ENCODE measurements around the gene FHOD3.

FHOD3 gene

DNA sequence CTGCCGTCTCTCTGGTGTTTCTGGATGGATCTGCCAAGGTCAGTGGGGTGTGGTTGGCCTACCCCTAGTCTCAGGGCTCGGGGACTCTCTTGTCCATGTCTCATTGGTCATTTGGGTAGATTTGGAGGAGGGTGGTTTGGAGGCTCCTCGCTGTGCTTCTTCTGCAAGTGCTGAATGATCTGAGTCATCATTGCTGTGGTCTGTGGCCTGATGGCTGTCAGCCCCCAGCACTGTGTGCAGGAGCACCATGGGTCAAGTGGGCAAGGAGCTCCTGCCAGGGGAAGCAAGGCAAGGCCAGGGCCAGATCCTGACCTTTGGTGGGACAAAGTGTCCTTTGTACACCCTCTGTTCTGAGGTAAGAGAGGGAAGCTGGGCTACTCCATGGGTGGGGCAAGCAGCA lies 221.8 kb downstream of the FHOD3 start:
- no peak overlapping the region for H2AFZ ChIP-seq (ENCODE audit: low read length)
- H3K9me3 ChIP-seq (replicated peaks; ENCODE audit: insufficient read depth, low read length): no peaks in the 10 kb centered on the region
- no peak overlapping the region for H3K9ac ChIP-seq (ENCODE audit: low read length)
- DNase-seq: no peak
- H3K27me3 ChIP-seq (replicated peaks; ENCODE audit: insufficient read depth, low read length): no peaks in the 10 kb centered on the region
- H3K36me3 ChIP-seq (replicated peaks; ENCODE audit: insufficient read depth, low read length): no peaks in the 10 kb centered on the region
- H4K20me1 ChIP-seq (ENCODE audit: insufficient read depth, low read length): no peaks in the 10 kb centered on the region
- no peaks in the 10 kb centered on the region for H3K9me2 ChIP-seq (replicated peaks; ENCODE audit: insufficient read depth, low read length)
- no peaks in the 10 kb centered on the region for H3F3A ChIP-seq (ENCODE audit: insufficient read depth, low read length)
- H3K27ac ChIP-seq (ENCODE audit: low read length): no peak overlapping the region
- no peak for TF ChIP-seq EZH2 (optimal IDR thresholded peaks at IDR 0.05; ENCODE audit: low read depth, low read length)
- TF ChIP-seq, protein P1, sequence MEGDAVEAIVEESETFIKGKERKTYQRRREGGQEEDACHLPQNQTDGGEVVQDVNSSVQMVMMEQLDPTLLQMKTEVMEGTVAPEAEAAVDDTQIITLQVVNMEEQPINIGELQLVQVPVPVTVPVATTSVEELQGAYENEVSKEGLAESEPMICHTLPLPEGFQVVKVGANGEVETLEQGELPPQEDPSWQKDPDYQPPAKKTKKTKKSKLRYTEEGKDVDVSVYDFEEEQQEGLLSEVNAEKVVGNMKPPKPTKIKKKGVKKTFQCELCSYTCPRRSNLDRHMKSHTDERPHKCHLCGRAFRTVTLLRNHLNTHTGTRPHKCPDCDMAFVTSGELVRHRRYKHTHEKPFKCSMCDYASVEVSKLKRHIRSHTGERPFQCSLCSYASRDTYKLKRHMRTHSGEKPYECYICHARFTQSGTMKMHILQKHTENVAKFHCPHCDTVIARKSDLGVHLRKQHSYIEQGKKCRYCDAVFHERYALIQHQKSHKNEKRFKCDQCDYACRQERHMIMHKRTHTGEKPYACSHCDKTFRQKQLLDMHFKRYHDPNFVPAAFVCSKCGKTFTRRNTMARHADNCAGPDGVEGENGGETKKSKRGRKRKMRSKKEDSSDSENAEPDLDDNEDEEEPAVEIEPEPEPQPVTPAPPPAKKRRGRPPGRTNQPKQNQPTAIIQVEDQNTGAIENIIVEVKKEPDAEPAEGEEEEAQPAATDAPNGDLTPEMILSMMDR (IDR thresholded peaks at IDR 0.05; ENCODE audit: low read length): no peak
- TF ChIP-seq EZH2phosphoT487 (IDR thresholded peaks at IDR 0.05; ENCODE audit: low read length): no peak
- H3K4me2 ChIP-seq (ENCODE audit: low read depth, low read length): no peak overlapping the region
- no peaks in the 10 kb centered on the region for H3K79me2 ChIP-seq (ENCODE audit: low read length)
- no peak overlapping the region for H3K4me3 ChIP-seq (ENCODE audit: low read length)
- H3K4me1 ChIP-seq (ENCODE audit: low read length): no peaks in the 10 kb centered on the region

DNA sequence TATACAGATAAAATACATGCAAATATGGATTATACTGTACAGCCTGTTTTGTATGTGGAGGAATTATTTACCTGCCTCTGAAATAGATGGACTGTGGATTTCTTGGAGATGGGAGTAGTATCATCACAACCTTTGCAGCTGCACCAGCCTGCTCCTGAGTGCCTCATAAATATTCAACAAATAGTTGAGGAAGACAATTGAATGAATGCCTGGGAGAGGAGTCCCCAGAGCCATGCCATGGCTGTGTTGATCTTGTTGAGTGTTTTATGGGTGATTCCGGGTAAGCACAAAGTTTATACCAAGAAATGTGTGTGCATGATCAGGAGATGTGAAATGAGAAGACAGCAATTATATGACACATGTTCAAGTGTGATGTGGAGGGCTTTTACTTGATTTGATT lies 225.0 kb downstream of the FHOD3 start:
- Histone ChIP-seq H2AFZ (ENCODE audit: low read length) (no peak overlapping the region), H3K9me3 (replicated peaks; ENCODE audit: insufficient read depth, low read length) (no peaks in the 10 kb centered on the region), H3K27me3 (replicated peaks; ENCODE audit: insufficient read depth, low read length) (no peaks in the 10 kb centered on the region), H3K9ac (ENCODE audit: low read length) (no peak overlapping the region), H3K4me1 (ENCODE audit: low read length) (no peaks in the 10 kb centered on the region), H3K4me3 (ENCODE audit: low read length) (no peak overlapping the region), H3F3A (ENCODE audit: insufficient read depth, low read length) (no peaks in the 10 kb centered on the region), H3K4me2 (ENCODE audit: low read depth, low read length) (no peak overlapping the region), H3K9me2 (replicated peaks; ENCODE audit: insufficient read depth, low read length) (no peaks in the 10 kb centered on the region), H4K20me1 (ENCODE audit: insufficient read depth, low read length) (no peaks in the 10 kb centered on the region), H3K36me3 (replicated peaks; ENCODE audit: insufficient read depth, low read length) (no peaks in the 10 kb centered on the region), H3K79me2 (ENCODE audit: low read length) (no peaks in the 10 kb centered on the region), H3K27ac (ENCODE audit: low read length) (no peak overlapping the region)
- no peak for TF ChIP-seq EZH2 (optimal IDR thresholded peaks at IDR 0.05; ENCODE audit: low read depth, low read length)
- TF ChIP-seq, protein P1 (IDR thresholded peaks at IDR 0.05; ENCODE audit: low read length): no peak
- TF ChIP-seq EZH2phosphoT487 (IDR thresholded peaks at IDR 0.05; ENCODE audit: low read length): no peak
- no peak for DNase-seq

DNA sequence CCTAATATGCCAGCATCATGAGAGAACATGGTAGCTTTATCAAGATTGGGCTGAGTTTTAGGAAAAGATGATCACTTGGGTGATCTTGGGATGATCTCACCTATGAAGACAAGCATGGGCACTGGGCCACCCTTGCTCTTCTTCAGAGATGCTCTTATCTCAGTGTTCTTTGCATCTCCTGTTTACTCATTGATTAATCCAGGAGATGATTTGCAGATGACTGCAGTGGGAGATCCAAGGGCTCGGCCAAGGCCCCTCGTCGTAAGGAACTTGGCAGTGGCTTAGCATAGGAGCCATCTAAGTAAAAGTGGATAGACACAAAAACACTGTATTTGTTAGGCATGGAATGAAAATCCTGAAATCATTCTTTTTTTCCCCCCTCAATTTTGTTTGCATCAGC lies 228.4 kb downstream of the FHOD3 start:
- Histone ChIP-seq H3F3A (ENCODE audit: insufficient read depth, low read length) (no peaks in the 10 kb centered on the region), H2AFZ (ENCODE audit: low read length) (no peak overlapping the region), H3K9me3 (replicated peaks; ENCODE audit: insufficient read depth, low read length) (no peaks in the 10 kb centered on the region), H4K20me1 (ENCODE audit: insufficient read depth, low read length) (no peaks in the 10 kb centered on the region), H3K4me1 (ENCODE audit: low read length) (no peaks in the 10 kb centered on the region), H3K79me2 (ENCODE audit: low read length) (no peaks in the 10 kb centered on the region), H3K27ac (ENCODE audit: low read length) (no peak overlapping the region), H3K4me2 (ENCODE audit: low read depth, low read length) (no peak overlapping the region), H3K9me2 (replicated peaks; ENCODE audit: insufficient read depth, low read length) (no peaks in the 10 kb centered on the region), H3K36me3 (replicated peaks; ENCODE audit: insufficient read depth, low read length) (no peaks in the 10 kb centered on the region), H3K9ac (ENCODE audit: low read length) (no peak overlapping the region), H3K27me3 (replicated peaks; ENCODE audit: insufficient read depth, low read length) (no peaks in the 10 kb centered on the region), H3K4me3 (ENCODE audit: low read length) (no peak overlapping the region)
- DNase-seq: no peak
- TF ChIP-seq EZH2 (optimal IDR thresholded peaks at IDR 0.05; ENCODE audit: low read depth, low read length) (no peak), EZH2phosphoT487 (IDR thresholded peaks at IDR 0.05; ENCODE audit: low read length) (no peak)
- TF ChIP-seq, protein P1 (IDR thresholded peaks at IDR 0.05; ENCODE audit: low read length): no peak

All from MM.1S (cell line).